Right cardiac atrium (tissue), 5 donors: ENCODE measurements around the gene ISG20L2. TPM values are rescaled to one million over a fixed set of nuclear protein-coding genes. Genes with fewer than 3 reads are reported as not detected.
A peak's percentile ranks its signal among the peaks of the same experiment; 100 is the strongest.

Experiments
- ATAC-seq, 2 donors: fragments of 200-7000 bp; cut with Tn5 transposase; one replicate each; pipeline versions ENCODE4 v1.8.0 to v1.9.1; 2020; ENCODE audit warnings: moderate library complexity in 2 of 2, mild to moderate bottlenecking in 1 of 2
- DNase-seq, 3 donors: peaks; one replicate each; pipeline ENCODE4 v3.0.0-alpha.2; 2020
- H3K27ac ChIP-seq: one replicate; pipeline ENCODE4 v1.5.1; 2013; ENCODE audit warnings: mild to moderate bottlenecking, low read length, control low read depth, moderate library complexity
- H3K27me3 ChIP-seq: one replicate; pipeline ENCODE4 v1.6.1; 2013; ENCODE audit not compliant: control insufficient read depth, insufficient read depth
- H3K4me1 ChIP-seq: one replicate; pipeline ENCODE4 v1.6.1; 2013; ENCODE audit warnings: low read length; ENCODE audit not compliant: control insufficient read depth, insufficient read depth
- H3K4me3 ChIP-seq: one replicate; pipeline ENCODE4 v1.5.1; 2013; ENCODE audit warnings: low read length, control low read depth
- H3K9me3 ChIP-seq: one replicate; pipeline ENCODE4 v1.6.1; 2013; ENCODE audit warnings: low read length; ENCODE audit not compliant: control insufficient read depth
- WGBS: extraction: QIAGEN DNeasy Blood & Tissue Kit; methylation state at CpG from one replicate; pipeline ENCODE4 v1.1.7; 2013; 5-methylcytosine and 5-hydroxymethylcytosine counted together
- intact Hi-C, 4 donors: fragments of 100-400 bp; cut with DNase I; formaldehyde crosslinking; loops; one replicate each; pipeline versions ENCODE4 v1.11.0 to v1.14.0; 2022 to 2023
- polyA plus RNA-seq: library from polyadenylated mRNA; stranded (reverse); fragments of 200-250 nt; gene quantifications from one replicate; pipeline ENCODE4 v1.2.3, GENCODE V29; 2013
- total RNA-seq, 4 donors: library from RNA; stranded (reverse); fragmentation: NEBNext Ultra II Directional; extraction: Animal tissue kit (Norgen Biotek cat#: 25700); gene quantifications; one replicate each; pipeline ENCODE4 v1.2.1, GENCODE V29; 2021
- donor health status: healthy with polysubstance abuse.
- donor health status: DM: no; HTN: yes; CAD: no.
- donor health status: DM: no; HTN: no; CAD: no.
- donor health status: DM: no; HTN: yes; CAD: no; lungs with severe emphysema.
- donor health status: DM: yes; HTN: yes; CAD: no.

Gene ISG20L2
- total and polyA plus RNA-seq, 5 donors, result 9.2 to 23.0 (median 13.1) TPM

DNA sequence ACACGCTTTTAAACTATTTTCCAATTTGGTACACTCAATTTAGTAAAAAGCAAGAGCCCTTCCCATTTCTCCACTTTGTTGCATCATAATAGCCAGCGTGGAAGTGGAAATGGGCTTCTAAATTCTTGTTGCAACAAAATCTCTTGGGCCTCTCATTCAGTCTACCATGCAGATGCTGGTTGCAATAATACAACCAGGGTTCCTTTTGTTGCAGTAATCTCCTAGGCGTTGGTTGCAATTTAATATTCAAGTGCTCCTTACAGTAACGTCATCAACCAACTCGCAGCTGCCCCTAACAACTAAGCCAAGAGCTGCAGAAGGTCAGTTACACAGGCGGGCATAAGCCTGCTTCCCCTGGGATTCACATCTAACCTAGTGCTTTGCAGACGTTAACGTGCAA, 25.7 kb upstream of the ISG20L2 start:
- intact Hi-C loops, result no loop called here

DNA sequence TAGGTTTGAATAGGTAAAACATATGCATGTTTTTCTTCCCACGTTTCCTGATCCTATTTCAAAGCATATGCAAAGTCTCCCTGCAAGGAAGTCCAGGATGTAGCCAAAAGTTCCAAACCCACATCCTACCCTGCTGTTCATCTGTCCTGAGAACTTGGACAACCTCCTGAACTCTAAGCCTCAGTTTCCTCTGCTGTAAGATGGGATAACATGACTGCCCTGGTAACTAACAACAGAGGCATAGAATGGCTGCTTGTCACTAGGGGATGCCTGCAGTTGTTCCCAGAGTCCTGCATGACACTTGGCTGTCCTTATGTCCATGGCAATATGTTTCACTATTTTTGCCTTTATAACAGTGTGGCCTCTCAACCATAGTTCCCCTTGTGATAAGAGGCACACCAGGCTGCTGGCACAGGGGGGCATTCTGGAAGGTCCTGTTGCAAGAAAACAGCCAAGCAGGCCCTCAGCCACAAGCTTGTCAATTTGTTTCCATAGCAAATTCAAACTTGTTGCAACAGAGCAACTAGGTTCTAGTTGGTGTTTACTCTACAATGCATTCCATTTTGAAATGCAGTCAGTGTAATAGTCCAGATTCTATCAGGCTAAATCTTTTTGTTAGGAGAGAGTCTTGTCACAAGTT, 24.4 kb upstream of the ISG20L2 start:
- H3K9me3 ChIP-seq, result no peaks in the 10 kb centered on the region
- peak overlapping the region; percentile 89 for H3K4me3 ChIP-seq
- 18% methylated on average over 1 of the region's 1 CpG for WGBS
- no peaks in the 10 kb centered on the region for H3K27me3 ChIP-seq
- H3K27ac ChIP-seq, result peak overlapping the region; percentile 20
- intact Hi-C loops, result no loop called here
- H3K4me1 ChIP-seq, result peaks cover 18% of the 10 kb centered on the region
- no peak for DNase-seq
- ATAC-seq, result no peak

More for the DNA sequence above, 25.7 kb upstream of the ISG20L2 start:
- ATAC-seq, result no peak
- no peak for DNase-seq
- WGBS, result 72% methylated on average over 8 of the region's 8 CpGs
- no peaks in the 10 kb centered on the region for H3K27me3 ChIP-seq
- H3K4me3 ChIP-seq, result no peak overlapping the region
- no peaks in the 10 kb centered on the region for H3K9me3 ChIP-seq
- no peak overlapping the region for H3K27ac ChIP-seq
- peaks cover 10% of the 10 kb centered on the region for H3K4me1 ChIP-seq

DNA sequence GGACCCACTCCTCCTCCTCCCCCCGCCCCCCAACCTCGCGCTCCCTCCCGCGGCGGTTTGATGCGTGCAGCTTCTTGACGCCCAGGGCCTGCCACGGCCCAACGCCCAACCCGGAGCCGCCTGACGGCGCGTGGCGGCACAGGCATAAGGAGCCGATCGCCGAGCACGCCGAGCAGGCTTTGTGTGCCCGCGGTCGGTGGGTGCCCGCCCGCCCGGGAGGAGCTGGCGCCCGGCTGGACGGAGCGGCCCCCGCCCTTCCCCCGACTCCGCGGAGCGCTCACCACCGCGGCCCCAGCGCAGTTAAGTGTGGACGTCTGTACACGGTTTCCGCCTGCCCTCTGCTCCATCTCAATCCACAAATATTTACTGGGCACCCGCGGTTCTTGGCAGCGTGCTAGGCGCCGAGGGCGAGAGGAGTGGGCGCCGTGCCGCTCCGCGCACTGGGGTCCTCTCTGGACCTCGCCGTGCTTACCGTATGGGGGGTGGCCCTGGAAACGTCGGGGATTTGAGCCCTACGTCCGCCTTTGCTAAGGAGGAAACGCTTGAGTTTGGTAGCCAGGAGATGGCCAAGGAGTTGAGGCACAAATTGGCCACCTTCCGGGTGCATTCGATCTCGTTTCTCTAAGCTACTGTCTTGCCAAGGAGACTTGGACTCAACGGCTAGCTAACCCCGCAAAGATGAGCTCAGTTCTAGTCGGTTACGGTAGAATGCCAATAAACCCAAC, 23.4 kb upstream of the ISG20L2 start:
- intact Hi-C loops, result no loop called here
- peak; percentile 84 to 85 for ATAC-seq
- peak; percentile 98 to 99 (median 99) for DNase-seq
- Histone ChIP-seq H3K4me3 (peak overlapping the region; percentile 89), H3K4me1 (peaks cover 22% of the 10 kb centered on the region), H3K27ac (peak overlapping the region; percentile 92), H3K27me3 (no peaks in the 10 kb centered on the region), H3K9me3 (no peaks in the 10 kb centered on the region)
- under 1% methylated on average over 68 of the region's 68 CpGs for WGBS

DNA sequence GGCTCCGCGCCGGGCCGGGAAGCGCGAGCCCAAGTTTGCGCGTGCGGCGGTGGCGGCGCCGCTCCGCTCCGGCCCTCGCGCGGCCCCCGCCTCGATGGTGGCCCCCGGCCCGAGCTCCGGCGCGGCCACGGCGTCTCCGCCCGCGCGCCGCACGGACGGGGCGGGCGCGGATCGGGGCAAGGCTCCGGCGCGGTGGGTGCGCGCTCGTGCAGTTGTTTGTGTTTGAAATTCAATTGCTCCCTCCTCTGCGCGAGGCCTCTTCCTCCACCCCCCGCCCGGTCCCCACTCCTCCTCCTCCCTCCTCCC, 22.8 kb upstream of the ISG20L2 start, which contains the start of gene HDGF:
Gene HDGF, minus strand, starts transcription at position 225 of the 306 bp plus-strand sequence. CDS start 246 bp downstream, outside the sequence.
- peaks cover 23% of the 10 kb centered on the region for H3K4me1 ChIP-seq
- intact Hi-C loops, result no loop called here
- H3K4me3 ChIP-seq, result peak within 1 kb of the TSS; percentile 89
- DNase-seq, result no peak
- no peaks in the 10 kb centered on the region for H3K27me3 ChIP-seq
- H3K9me3 ChIP-seq, result no peaks in the 10 kb centered on the region
- no peak for ATAC-seq
- H3K27ac ChIP-seq, result peak within 1 kb of the TSS; percentile 100
- WGBS, result under 1% methylated on average over 48 of the region's 48 CpGs

DNA sequence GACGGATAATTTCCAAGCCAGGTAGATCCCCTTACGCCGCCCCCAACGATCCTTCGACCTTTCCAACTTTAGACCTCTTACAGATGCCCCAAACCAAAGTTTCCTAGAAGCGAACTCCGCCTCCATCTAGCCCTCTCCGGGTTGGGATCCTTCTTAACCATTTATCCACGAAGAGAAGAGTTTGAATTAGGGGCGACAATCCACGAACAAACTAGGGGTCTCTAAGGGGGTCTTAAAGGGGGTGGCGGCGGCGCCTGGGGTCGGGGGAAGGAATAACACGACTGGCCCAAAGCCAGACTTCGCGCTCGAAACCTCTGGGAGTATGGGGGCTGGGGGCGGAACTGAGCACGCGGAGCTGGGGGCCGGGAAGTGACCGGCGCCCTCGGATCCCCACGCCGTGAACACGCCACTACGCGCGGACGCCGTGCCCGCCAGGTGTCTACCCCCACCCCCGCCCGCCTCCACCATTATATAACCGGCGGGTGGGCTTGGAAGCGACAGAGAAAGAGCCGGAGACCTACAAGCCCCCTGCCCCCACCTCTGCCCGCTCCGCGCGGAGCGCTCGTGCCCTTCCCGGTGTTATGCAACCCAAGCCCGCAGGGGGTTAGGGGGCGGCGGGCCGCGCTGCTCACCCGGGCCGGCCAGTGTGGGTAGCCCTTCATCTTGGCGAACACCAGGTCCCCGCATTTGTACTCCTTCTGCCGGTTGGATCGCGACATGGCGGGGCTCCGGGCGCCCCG, 22.3 kb upstream of the ISG20L2 start:
- peak overlapping the region; percentile 89 for H3K4me3 ChIP-seq
- intact Hi-C loops, result no loop called here
- DNase-seq, result peak; percentile 66 to 88 (median 88)
- peaks cover 26% of the 10 kb centered on the region for H3K4me1 ChIP-seq
- peak overlapping the region; percentile 100 for H3K27ac ChIP-seq
- no peaks in the 10 kb centered on the region for H3K27me3 ChIP-seq
- ATAC-seq, result peak in 1 of 2 donors; percentile 5
- WGBS, result under 1% methylated on average over 64 of the region's 64 CpGs
- H3K9me3 ChIP-seq, result no peaks in the 10 kb centered on the region

DNA sequence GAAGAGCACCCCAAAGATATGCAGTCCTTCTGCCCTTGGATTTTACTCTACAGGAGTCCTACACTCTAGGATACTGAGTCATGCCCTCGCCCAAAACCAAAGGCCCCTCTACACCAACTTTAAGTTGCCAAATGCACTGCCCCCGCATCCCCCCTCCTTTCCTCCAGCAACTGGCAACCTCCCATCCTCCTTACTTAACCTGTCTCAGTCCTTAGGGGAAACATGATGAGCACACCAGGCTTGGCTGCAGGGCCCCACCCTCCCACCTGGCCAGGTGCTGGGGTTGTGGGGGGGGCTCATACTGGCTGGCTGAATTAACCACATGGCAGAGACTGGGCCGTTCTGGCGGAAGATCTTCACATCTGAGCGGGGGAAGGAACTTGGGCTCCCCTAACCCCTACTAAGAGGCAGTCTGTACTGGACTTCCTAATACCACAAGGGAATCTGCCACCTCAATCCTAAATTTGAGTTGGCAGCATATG, 21.7 kb upstream of the ISG20L2 start:
- 3% methylated on average over 5 of the region's 5 CpGs for WGBS
- Histone ChIP-seq H3K4me3 (peak overlapping the region; percentile 89), H3K27ac (peak overlapping the region; percentile 100), H3K27me3 (no peaks in the 10 kb centered on the region), H3K9me3 (no peaks in the 10 kb centered on the region), H3K4me1 (peaks cover 26% of the 10 kb centered on the region)
- peak in 1 of 3 donors; percentile 30 for DNase-seq
- ATAC-seq, result no peak
- intact Hi-C loops, result no loop called here

DNA sequence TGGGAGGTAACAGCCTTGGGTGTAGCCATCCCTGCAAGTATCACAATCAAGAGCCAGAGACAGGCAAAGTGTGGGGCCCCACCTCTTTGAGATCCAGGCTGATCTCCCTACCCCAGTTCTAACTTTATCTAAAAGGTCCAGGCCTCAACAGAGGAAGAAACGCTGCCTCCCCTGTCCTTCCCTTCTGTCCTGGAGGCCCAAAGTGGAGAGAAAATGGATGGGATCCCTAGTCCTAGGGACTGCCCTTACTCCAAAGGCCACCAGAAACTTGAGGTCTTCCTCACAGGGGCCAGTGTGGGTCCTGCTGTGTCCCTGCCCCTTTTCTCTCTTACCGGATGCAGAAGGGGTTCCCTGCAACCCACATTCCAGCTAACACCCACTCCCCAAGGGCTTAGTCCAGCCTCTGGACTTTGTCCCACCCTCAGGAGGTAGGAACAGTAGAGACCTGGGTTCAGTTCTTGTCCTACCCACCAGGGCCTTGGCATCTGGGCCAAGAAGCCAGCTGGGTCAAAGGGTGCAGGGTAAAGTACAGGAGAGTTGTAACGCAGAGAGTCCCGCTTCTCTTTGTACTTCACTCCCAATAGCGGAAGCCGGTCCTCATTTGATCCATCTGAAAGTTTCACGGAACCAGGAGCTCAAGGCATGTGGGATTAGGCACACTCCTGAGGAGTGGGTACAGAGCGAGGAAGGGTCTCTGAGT, 21.0 kb upstream of the ISG20L2 start:
- ATAC-seq (no peak), DNase-seq (peak in 1 of 3 donors; percentile 57)
- intact Hi-C loops, result no loop called here
- Histone ChIP-seq H3K27me3 (no peaks in the 10 kb centered on the region), H3K9me3 (no peaks in the 10 kb centered on the region), H3K27ac (peak overlapping the region; percentile 100), H3K4me1 (peaks cover 26% of the 10 kb centered on the region), H3K4me3 (peak overlapping the region; percentile 89)
- WGBS, result 29% methylated on average over 8 of the region's 8 CpGs

DNA sequence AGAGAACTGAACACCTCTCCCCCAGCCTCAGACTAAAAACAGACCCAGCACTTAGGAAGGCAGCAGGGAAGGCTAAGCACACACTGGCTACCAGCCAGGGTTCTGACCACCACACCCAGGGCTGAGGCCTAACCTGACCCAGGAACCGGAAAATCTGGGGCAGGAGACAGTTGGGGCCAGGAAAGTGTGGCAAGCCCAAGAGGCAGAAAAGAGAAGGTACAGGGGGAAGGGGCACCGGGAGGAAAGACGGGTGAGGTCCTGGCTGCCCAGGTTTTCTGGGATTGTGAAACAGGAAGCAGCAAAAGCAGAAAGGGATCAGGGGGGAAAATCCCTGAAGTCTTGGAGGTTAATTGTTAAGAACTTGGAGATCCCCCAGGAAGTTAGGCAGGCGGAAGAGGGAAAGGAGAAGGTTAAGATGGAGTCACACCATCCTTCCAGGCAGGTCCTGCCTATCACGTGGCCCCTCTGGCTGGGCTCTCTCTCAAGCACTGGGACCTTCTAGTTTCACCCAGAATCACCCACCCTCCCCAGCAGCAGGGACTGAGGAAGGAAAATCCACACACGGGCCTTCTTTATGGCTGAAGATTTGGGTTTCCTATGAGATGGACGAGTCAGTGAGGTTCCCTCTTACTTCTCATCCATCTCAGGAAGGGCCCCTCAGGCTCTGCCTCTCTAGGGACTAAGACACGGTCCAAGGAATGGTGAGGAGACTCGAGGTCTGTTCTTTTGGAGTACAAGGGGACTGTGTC, 20.3 kb upstream of the ISG20L2 start:
- peak; percentile 78 to 87 (median 81) for DNase-seq
- H3K27me3 ChIP-seq, result no peaks in the 10 kb centered on the region
- no peaks in the 10 kb centered on the region for H3K9me3 ChIP-seq
- peak; percentile 6 to 38 for ATAC-seq
- peak overlapping the region; percentile 89 for H3K4me3 ChIP-seq
- intact Hi-C loops, result no loop called here
- peaks cover 26% of the 10 kb centered on the region for H3K4me1 ChIP-seq
- peak overlapping the region; percentile 100 for H3K27ac ChIP-seq
- WGBS, result 4% methylated on average over 9 of the region's 9 CpGs

DNA sequence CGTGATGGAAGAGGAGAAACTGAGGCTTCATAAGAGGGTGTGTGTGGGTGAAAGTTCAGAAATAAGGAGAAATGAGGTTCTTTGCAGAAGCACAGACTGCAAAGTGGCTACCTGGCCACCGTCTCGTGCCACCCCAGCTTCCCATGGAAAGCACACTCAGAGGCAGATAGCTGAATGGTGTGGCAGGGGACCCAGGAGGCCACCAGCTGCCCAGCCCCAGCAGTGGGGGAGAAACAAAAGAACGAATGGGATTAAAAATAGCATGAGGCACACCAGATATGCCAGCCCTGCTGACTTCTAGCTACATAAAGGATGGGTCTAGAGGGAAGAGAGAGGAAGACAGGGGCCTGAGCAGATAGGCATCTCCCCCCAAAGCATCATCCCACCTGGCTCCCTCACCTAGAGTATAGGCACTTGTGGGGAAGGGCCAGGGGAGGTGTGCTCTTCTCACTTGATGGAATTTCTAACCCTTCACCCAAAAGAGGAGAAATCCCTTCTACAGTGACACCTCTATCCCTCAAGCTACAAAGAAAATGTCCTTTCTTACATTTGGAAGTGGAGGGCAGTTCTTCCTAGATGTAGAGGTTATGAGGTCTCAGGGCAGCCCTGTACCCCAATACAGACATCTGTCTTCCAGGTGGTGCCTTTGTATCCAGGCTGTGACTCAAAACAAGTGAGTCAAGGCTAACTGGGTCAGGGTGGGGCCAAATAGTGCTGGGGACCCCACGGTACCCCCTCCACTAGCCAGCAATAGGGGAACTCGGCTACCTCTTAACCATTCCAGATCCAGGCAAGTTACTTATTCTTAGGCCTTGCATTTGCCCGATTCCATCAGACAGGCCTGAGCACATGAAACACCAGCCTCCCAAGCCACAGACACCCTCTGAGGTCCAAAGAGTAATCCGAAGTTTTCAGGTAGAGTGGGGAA, 19.4 kb upstream of the ISG20L2 start:
- DNase-seq (no peak), ATAC-seq (no peak)
- H3K4me1 ChIP-seq, result peaks cover 25% of the 10 kb centered on the region
- peak overlapping the region; percentile 100 for H3K27ac ChIP-seq
- intact Hi-C loops, result no loop called here
- H3K4me3 ChIP-seq, result peak overlapping the region; percentile 89
- H3K27me3 ChIP-seq, result no peaks in the 10 kb centered on the region
- no peaks in the 10 kb centered on the region for H3K9me3 ChIP-seq
- WGBS, result 7% methylated on average over 8 of the region's 8 CpGs
